KOPT-K1 (cell line): Measurements from ENCODE around the gene CRELD2.

Experiments used
- H3K27ac ChIP-seq: fragments of 200-600 bp; sonication (generic); 2 replicates; pipeline ENCODE4 v1.5.1; 2016; ENCODE audit warnings: antibody characterized with exemption, mild to moderate bottlenecking, low read depth, low read length; ENCODE audit not compliant: poor library complexity, severe bottlenecking
- H3K36me3 ChIP-seq: fragments of 200-600 bp; sonication (generic); 2 replicates; pipeline ENCODE4 v1.5.1; 2017; ENCODE audit warnings: antibody characterized with exemption, mild to moderate bottlenecking, low read length, moderate library complexity; ENCODE audit not compliant: insufficient read depth
- H3K9me3 ChIP-seq: fragments of 200-600 bp; sonication (generic); 2 replicates; pipeline ENCODE4 v1.5.1; 2017; ENCODE audit warnings: antibody characterized with exemption, low read length, mild to moderate bottlenecking; ENCODE audit not compliant: insufficient read depth, poor library complexity, severe bottlenecking

Gene CRELD2

DNA sequence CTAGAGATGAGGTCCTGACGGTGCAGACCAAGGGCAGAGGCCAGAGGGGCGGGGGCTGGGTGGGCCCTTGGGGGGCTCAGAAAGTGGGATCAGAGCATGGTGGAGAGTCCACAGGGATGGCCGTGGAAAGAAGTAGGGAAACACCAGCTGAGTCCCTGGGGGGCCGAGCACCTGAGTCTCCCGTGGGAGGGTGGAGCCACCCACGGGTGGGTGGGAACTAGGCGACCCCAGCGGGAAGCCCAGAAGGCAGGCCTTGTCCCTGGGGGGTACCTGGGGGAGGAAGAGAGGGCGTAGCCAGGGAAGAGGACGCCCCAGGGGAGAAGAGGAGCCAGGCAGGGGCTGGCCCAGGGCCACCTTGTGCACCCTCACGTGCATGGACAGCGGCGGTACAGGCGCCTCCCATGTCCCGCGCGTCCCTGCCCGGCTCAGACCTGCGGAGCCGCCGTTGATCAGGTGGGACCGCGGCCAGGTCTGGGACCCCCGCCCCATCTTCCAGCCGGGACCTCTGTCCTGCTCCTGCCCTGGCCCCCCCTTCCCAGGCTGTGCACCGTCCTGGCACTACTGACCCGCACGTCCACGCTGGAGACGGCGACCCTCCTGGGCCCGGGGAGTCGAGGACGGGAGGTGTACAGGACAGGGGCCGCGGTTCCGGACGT is 10.2 kb downstream of the CRELD2 start:
- Histone ChIP-seq H3K9me3 (no peaks in the 10 kb centered on the region), H3K27ac (no peak overlapping the region)

DNA sequence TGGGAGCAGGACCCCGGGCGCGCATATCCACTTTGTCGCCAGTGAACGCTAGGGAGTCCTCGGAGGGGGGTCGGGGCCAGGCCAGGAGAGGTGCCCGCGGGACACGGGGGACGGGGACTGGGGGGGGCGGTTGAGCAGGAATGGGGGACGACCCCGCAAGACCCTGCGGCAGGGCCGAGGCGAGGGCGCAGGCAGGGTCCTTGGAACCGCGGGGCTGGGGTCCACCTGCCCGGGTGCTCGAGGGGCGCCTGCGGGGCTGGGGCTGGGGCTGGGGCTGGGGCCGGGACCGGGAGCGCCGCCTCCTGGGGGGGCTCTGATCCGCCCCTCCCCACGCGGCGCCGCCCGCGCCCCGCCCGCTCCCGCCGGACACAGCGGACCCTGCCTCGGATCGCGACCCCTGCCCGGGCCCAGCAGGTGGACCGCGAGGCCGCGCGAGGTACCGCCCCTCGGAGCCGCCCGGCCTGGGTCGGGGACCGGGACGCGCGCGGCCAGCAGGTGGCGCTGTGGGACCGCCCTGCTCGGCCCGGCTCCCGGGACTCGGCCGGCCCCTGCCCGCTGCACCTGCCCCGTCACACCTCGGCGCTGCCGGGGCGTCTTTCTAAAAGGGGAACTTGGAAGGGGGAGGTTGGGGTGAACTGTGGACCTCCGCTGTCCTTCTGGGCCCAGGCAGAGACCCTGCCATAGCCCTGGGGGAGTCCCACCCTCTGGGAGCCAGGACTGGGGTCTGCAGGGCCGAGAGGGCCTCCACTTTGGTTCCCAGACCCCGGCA is 11.0 kb downstream of the CRELD2 start:
- H3K9me3 ChIP-seq: no peaks in the 10 kb centered on the region
- no peaks in the 10 kb centered on the region for H3K36me3 ChIP-seq
- no peak overlapping the region for H3K27ac ChIP-seq

More for the DNA sequence above, 10.2 kb downstream of the CRELD2 start:
- H3K36me3 ChIP-seq: no peaks in the 10 kb centered on the region

GRCh38 chr22:49929994-49930575 is 11.7 kb downstream of the CRELD2 start:
- H3K27ac ChIP-seq: no peak overlapping the region
- no peaks in the 10 kb centered on the region for H3K36me3 ChIP-seq
- no peaks in the 10 kb centered on the region for H3K9me3 ChIP-seq

GRCh38 chr22:49930596-49931412 is 12.4 kb downstream of the CRELD2 start:
- Histone ChIP-seq H3K27ac (no peak overlapping the region), H3K9me3 (no peaks in the 10 kb centered on the region), H3K36me3 (no peaks in the 10 kb centered on the region)

DNA sequence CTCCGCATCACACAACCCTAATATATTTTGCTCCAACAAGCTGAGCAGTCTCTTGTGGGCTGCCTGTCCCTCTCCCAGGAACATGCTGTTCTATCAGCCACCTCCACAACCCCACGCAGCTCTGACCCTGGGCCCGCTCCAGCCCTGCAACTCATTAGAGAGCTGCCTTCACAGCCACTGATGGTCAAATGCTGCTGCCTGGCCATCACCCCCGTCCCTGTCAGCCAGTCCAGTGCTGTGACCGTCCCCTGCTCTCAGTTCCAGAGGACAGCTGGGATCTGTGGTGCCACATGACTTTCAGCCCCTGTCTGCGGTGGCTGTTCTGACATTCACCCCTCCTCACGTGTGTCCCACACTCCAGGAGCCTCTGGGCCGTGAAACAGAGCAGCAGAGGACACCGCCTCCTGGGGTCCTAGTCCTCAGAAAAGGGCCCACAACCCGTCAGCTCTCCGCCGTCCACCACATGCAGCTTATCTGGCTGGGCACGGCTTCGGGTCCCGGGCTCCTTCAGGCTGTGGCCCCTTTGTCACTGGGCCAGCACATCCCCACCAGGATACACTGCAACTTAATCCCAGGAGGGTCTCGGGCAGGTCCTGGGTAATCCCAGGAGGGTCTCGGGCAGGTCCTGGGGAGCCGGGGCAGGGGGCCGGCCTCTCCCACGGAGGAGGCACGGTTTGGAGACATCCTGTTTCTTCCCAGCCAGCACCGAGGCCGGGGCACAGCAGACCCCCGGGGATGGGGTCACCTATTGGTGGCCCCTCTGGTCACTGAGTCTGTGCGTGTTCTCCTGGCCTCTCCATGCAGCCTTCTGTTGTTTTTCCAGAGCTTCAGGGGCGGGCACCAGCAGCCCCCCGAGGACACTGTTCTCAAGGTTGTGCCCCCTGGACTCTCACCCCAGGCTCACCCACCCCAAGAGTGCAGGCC is 15.1 kb downstream of the CRELD2 start:
- Histone ChIP-seq H3K36me3 (no peaks in the 10 kb centered on the region), H3K27ac (no peak overlapping the region), H3K9me3 (no peaks in the 10 kb centered on the region)

- Histone ChIP-seq H3K36me3 (no peaks in the 10 kb centered on the region), H3K27ac (peak overlapping the region; percentile 67), H3K9me3 (no peaks in the 10 kb centered on the region)
Observed at GRCh38 chr22:49934160-49934890, 15.9 kb downstream of the CRELD2 start.

DNA sequence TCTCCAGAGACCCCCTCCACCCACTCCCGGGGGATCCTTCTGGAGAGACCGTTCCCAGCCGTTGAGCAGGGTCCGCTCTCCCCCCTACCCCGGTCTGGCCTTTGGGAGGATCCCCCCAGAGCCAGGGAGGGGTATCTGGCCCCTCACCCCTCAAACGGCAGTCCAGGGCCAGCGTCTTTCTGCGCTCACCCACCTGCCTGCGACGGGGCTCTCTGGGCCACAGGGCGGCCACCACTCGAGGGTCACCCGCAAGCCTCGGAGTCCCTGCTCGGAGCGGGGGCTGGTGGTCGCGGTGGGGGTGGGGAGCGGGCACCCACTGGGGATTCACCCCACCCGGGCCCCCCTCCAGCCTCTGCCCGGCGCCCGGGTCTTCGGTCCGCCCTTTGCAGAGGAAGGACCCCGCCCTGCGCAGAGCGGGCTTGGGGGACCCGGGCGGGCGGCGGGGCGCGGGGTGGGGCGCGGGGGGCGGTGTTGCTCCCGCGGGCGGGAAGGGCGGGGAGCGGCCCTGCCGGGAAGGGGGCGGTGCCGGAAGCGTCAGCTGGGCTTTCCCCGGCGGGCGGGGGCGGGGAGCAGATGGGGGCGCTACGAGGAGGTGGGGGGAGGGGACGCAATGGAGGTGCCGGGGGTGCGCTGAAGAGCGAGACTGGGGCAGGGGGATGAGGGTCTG is 16.6 kb downstream of the CRELD2 start:
- Histone ChIP-seq H3K9me3 (no peaks in the 10 kb centered on the region), H3K36me3 (no peaks in the 10 kb centered on the region), H3K27ac (peak overlapping the region; percentile 67)

DNA sequence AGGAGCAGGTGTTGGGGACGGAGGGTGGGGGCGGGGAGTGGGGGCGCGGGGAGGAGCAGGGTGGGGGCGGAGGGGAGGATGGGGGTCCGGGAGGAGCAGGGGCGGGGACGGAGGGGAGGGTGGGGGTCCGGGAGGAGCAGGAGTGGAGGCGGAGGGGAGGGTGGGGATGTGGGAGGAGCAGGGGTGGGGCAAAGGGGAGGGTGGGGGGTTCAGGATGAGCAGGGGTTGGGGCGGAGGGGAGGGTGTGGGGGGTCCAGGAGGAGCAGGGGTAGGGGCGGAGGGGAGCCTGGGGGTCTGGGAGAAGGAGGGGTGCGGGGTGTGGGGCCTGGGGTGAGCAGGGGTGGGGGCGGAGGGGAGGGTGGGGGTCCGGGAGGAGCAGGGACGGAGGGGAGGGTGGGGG is 17.1 kb downstream of the CRELD2 start:
- Histone ChIP-seq H3K36me3 (no peaks in the 10 kb centered on the region), H3K27ac (no peak overlapping the region), H3K9me3 (peaks cover 1% of the 10 kb centered on the region)

GRCh38 chr22:49936018-49936972 is 17.9 kb downstream of the CRELD2 start:
- Histone ChIP-seq H3K27ac (peak overlapping the region; percentile 73), H3K36me3 (no peaks in the 10 kb centered on the region), H3K9me3 (peaks cover 9% of the 10 kb centered on the region)

DNA sequence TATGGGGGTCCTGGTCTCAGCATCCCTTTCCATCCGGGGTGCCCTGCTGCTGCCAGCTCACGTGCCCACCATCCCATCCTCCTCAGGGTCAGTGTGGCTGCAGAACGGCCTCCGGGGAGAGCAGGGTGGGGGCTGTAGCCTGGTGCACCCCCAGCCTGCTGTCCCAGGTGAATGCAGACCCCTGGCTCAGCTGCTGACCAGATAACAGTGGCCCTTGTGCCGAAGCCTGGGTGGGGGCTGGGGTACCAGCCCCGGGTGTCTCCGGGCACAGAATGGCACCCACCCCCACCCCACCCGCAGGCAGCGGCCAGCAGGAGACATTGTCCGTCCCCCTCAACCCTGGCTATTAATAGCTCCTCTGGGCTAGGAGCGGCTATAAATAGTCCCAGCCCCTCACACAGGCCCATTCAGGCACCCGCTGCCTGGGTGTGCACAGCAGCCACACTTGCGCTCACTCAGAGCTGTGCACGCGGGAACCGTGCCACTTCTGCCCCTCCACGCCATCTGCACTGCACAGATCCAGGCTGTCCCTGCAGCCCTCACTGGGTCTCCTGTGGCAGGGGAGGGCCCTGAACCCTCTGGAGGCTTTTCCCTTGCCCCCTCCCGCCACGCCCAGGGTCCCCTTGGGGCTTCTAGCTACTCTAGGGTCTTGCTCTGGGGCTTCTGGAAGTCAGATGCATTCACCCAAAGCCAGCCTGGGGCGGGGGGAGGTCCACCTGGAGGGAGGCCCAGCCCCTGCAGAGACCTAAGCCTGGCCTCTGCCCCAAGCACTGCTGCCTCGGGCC is 18.7 kb downstream of the CRELD2 start:
- H3K27ac ChIP-seq: peak overlapping the region; percentile 73
- H3K9me3 ChIP-seq: peaks cover 11% of the 10 kb centered on the region
- H3K36me3 ChIP-seq: no peaks in the 10 kb centered on the region

- no peak overlapping the region for H3K27ac ChIP-seq
- peaks cover 11% of the 10 kb centered on the region for H3K9me3 ChIP-seq
- H3K36me3 ChIP-seq: no peaks in the 10 kb centered on the region
Observed at GRCh38 chr22:49937758-49938564, 19.5 kb downstream of the CRELD2 start.
